ENCODE results near the gene SKI.

SKI gene

GRCh38 chr1:2346691-2347408 is 118.7 kb downstream of the SKI start:
- Histone ChIP-seq H3K27ac (no peak overlapping the region), H3K9me3 (ENCODE audit: low read depth, low read length) (no peaks in the 10 kb centered on the region), H3K9ac (ENCODE audit: insufficient read length) (no peak overlapping the region), H3K36me3 (ENCODE audit: insufficient read depth, low read length) (no peaks in the 10 kb centered on the region), H3K4me3 (no peak overlapping the region)
- no peak for DNase-seq (ENCODE audit: low read depth, low spot score)
- TF ChIP-seq POLR2AphosphoS5 (IDR thresholded peaks at IDR 0.05; ENCODE audit: borderline replicate concordance, low read depth, low read length) (no peak), EZH2 (IDR thresholded peaks at IDR 0.05) (no peak), FOXP2 (optimal IDR thresholded peaks at IDR 0.05; ENCODE audit: control extremely low read depth, extremely low read length, insufficient read depth) (no peak)

GRCh38 chr1:2347409-2347785 is 119.3 kb downstream of the SKI start:
- H3K9ac ChIP-seq (ENCODE audit: insufficient read length), result no peak overlapping the region
- TF ChIP-seq EZH2 (IDR thresholded peaks at IDR 0.05), result no peak
- no peak for TF ChIP-seq FOXP2 (optimal IDR thresholded peaks at IDR 0.05; ENCODE audit: control extremely low read depth, extremely low read length, insufficient read depth)
- TF ChIP-seq POLR2AphosphoS5 (IDR thresholded peaks at IDR 0.05; ENCODE audit: borderline replicate concordance, low read depth, low read length), result no peak
- H3K4me3 ChIP-seq, result no peak overlapping the region
- no peak for DNase-seq (ENCODE audit: low read depth, low spot score)
- no peak overlapping the region for H3K27ac ChIP-seq
- H3K9me3 ChIP-seq (ENCODE audit: low read depth, low read length), result no peaks in the 10 kb centered on the region
- H3K36me3 ChIP-seq (ENCODE audit: insufficient read depth, low read length), result no peaks in the 10 kb centered on the region

- TF ChIP-seq EZH2 (IDR thresholded peaks at IDR 0.05) (no peak), FOXP2 (optimal IDR thresholded peaks at IDR 0.05; ENCODE audit: control extremely low read depth, extremely low read length, insufficient read depth) (no peak), POLR2AphosphoS5 (IDR thresholded peaks at IDR 0.05; ENCODE audit: borderline replicate concordance, low read depth, low read length) (no peak)
- Histone ChIP-seq H3K27ac (no peak overlapping the region), H3K9ac (ENCODE audit: insufficient read length) (no peak overlapping the region), H3K9me3 (ENCODE audit: low read depth, low read length) (no peaks in the 10 kb centered on the region), H3K4me3 (no peak overlapping the region), H3K36me3 (ENCODE audit: insufficient read depth, low read length) (no peaks in the 10 kb centered on the region)
- no peak for DNase-seq (ENCODE audit: low read depth, low spot score)
Observed at GRCh38 chr1:2347896-2348295, 119.8 kb downstream of the SKI start.

GRCh38 chr1:2348346-2349325 is 120.5 kb downstream of the SKI start:
- no peak overlapping the region for H3K9ac ChIP-seq (ENCODE audit: insufficient read length)
- no peaks in the 10 kb centered on the region for H3K36me3 ChIP-seq (ENCODE audit: insufficient read depth, low read length)
- no peak overlapping the region for H3K27ac ChIP-seq
- DNase-seq (ENCODE audit: low read depth, low spot score), result no peak
- TF ChIP-seq POLR2AphosphoS5 (IDR thresholded peaks at IDR 0.05; ENCODE audit: borderline replicate concordance, low read depth, low read length) (no peak), FOXP2 (optimal IDR thresholded peaks at IDR 0.05; ENCODE audit: control extremely low read depth, extremely low read length, insufficient read depth) (no peak), EZH2 (IDR thresholded peaks at IDR 0.05) (no peak)
- no peaks in the 10 kb centered on the region for H3K9me3 ChIP-seq (ENCODE audit: low read depth, low read length)
- no peak overlapping the region for H3K4me3 ChIP-seq

GRCh38 chr1:2349806-2350205 is 121.7 kb downstream of the SKI start:
- Histone ChIP-seq H3K9me3 (ENCODE audit: low read depth, low read length) (no peaks in the 10 kb centered on the region), H3K27ac (no peak overlapping the region), H3K4me3 (no peak overlapping the region), H3K9ac (ENCODE audit: insufficient read length) (peak overlapping the region; percentile 1), H3K36me3 (ENCODE audit: insufficient read depth, low read length) (no peaks in the 10 kb centered on the region)
- no peak for DNase-seq (ENCODE audit: low read depth, low spot score)
- no peak for TF ChIP-seq POLR2AphosphoS5 (IDR thresholded peaks at IDR 0.05; ENCODE audit: borderline replicate concordance, low read depth, low read length)
- TF ChIP-seq FOXP2 (optimal IDR thresholded peaks at IDR 0.05; ENCODE audit: control extremely low read depth, extremely low read length, insufficient read depth), result no peak
- no peak for TF ChIP-seq EZH2 (IDR thresholded peaks at IDR 0.05)

- no peak for TF ChIP-seq EZH2 (IDR thresholded peaks at IDR 0.05)
- TF ChIP-seq POLR2AphosphoS5 (IDR thresholded peaks at IDR 0.05; ENCODE audit: borderline replicate concordance, low read depth, low read length), result no peak
- no peak for TF ChIP-seq FOXP2 (optimal IDR thresholded peaks at IDR 0.05; ENCODE audit: control extremely low read depth, extremely low read length, insufficient read depth)
- Histone ChIP-seq H3K9me3 (ENCODE audit: low read depth, low read length) (no peaks in the 10 kb centered on the region), H3K4me3 (no peak overlapping the region), H3K36me3 (ENCODE audit: insufficient read depth, low read length) (no peaks in the 10 kb centered on the region), H3K9ac (ENCODE audit: insufficient read length) (no peak overlapping the region), H3K27ac (no peak overlapping the region)
- DNase-seq (ENCODE audit: low read depth, low spot score), result no peak
Observed at GRCh38 chr1:2350501-2350900, 122.4 kb downstream of the SKI start.

- no peak for DNase-seq (ENCODE audit: low read depth, low spot score)
- Histone ChIP-seq H3K9ac (ENCODE audit: insufficient read length) (no peak overlapping the region), H3K27ac (no peak overlapping the region), H3K36me3 (ENCODE audit: insufficient read depth, low read length) (no peaks in the 10 kb centered on the region), H3K4me3 (no peak overlapping the region), H3K9me3 (ENCODE audit: low read depth, low read length) (no peaks in the 10 kb centered on the region)
- no peak for TF ChIP-seq POLR2AphosphoS5 (IDR thresholded peaks at IDR 0.05; ENCODE audit: borderline replicate concordance, low read depth, low read length)
- no peak for TF ChIP-seq EZH2 (IDR thresholded peaks at IDR 0.05)
- TF ChIP-seq FOXP2 (optimal IDR thresholded peaks at IDR 0.05; ENCODE audit: control extremely low read depth, extremely low read length, insufficient read depth), result no peak
Observed at GRCh38 chr1:2350911-2351655, 123.0 kb downstream of the SKI start.

- no peaks in the 10 kb centered on the region for H3K9me3 ChIP-seq (ENCODE audit: low read depth, low read length)
- no peak overlapping the region for H3K9ac ChIP-seq (ENCODE audit: insufficient read length)
- H3K36me3 ChIP-seq (ENCODE audit: insufficient read depth, low read length), result no peaks in the 10 kb centered on the region
- no peak for DNase-seq (ENCODE audit: low read depth, low spot score)
- TF ChIP-seq EZH2 (IDR thresholded peaks at IDR 0.05), result no peak
- no peak for TF ChIP-seq FOXP2 (optimal IDR thresholded peaks at IDR 0.05; ENCODE audit: control extremely low read depth, extremely low read length, insufficient read depth)
- TF ChIP-seq POLR2AphosphoS5 (IDR thresholded peaks at IDR 0.05; ENCODE audit: borderline replicate concordance, low read depth, low read length), result no peak
- H3K27ac ChIP-seq, result no peak overlapping the region
- no peak overlapping the region for H3K4me3 ChIP-seq
Observed at GRCh38 chr1:2351723-2352122, 123.6 kb downstream of the SKI start.

All from SK-N-MC (cell line).